Superior temporal gyrus (tissue), 1 donor: ENCODE results near the gene TOX2.

ENCODE experiments used
- DNase-seq: peaks from one replicate; pipeline ENCODE4 v3.0.0-alpha.2; 2016; ENCODE audit errors: extremely low spot score

Gene TOX2

GRCh38 chr20:44104798-44105517 is 190.3 kb downstream of the TOX2 start:
- no peak for DNase-seq

GRCh38 chr20:44106615-44107014 is 192.0 kb downstream of the TOX2 start:
- no peak for DNase-seq

- no peak for DNase-seq
These were observed 195.3 kb downstream of the TOX2 start for GRCh38 chr20:44109951-44110361.

- DNase-seq, result no peak
These were observed 196.3 kb downstream of the TOX2 start for GRCh38 chr20:44110816-44111568.

- no peak for DNase-seq
These were observed 197.2 kb downstream of the TOX2 start for GRCh38 chr20:44111712-44112335.

GRCh38 chr20:44112456-44112855 is 197.8 kb downstream of the TOX2 start:
- no peak for DNase-seq

GRCh38 chr20:44112889-44113617 is 198.4 kb downstream of the TOX2 start:
- DNase-seq, result no peak

GRCh38 chr20:44113618-44114376 is 199.1 kb downstream of the TOX2 start:
- DNase-seq, result no peak

- no peak for DNase-seq
These were observed 200.5 kb downstream of the TOX2 start for GRCh38 chr20:44115181-44115580.

- no peak for DNase-seq
These were observed 201.4 kb downstream of the TOX2 start for GRCh38 chr20:44115762-44116644.

GRCh38 chr20:44117296-44118184 is 202.9 kb downstream of the TOX2 start:
- no peak for DNase-seq

- DNase-seq, result no peak
These were observed 203.8 kb downstream of the TOX2 start for GRCh38 chr20:44118185-44119033.
